Small intestine (tissue), 4 donors: ENCODE data around the gene BMAL2. TPM values are rescaled to one million over a fixed set of nuclear protein-coding genes. Genes with fewer than 3 reads are reported as not detected.

Source experiments
- polyA plus RNA-seq, 4 donors: library from polyadenylated mRNA; stranded (reverse) in 3 of 4; unstranded in 1 of 4; fragments of 200-250 nt in 3 of 4; fragments of 120-200 nt in 1 of 4; gene quantifications; one replicate each; pipeline versions ENCODE4 v1.2.1 to v1.2.3, GENCODE V29; 2013
- donor health status: healthy with polysubstance abuse.
- donor health status: Bipolar disorder and iron deficiency.
- donor health status: healthy.

Gene BMAL2
- polyA plus RNA-seq, 4 donors = 1.4 to 5.6 (median 3.8) TPM

Other genes with a start within 250 kb of the BMAL2 start
- gene STK38L, start 88.5 kb upstream of the BMAL2 start, polyA plus RNA-seq = 10 to 100 TPM in 2 of 4 donors, 1 to 10 TPM in 2; 5.8 to 23.8 (median 10.6) TPM
- under 1 TPM in 2 of 4 donors, not detected in 2; 0.28 to 0.34 TPM for gene SMCO2, start 113.9 kb downstream of the BMAL2 start, polyA plus RNA-seq
- gene PPFIBP1, start 191.4 kb downstream of the BMAL2 start, polyA plus RNA-seq = 10 to 100 TPM in 2 of 4 donors, 1 to 10 TPM in 2; 4.9 to 29.3 (median 12.7) TPM